Astrocyte (in vitro differentiated cells and primary cell): ENCODE measurements around the gene TBC1D5.

ENCODE experiments used
- EZH2 ChIP-seq: IDR thresholded peaks from 2 replicates; pipeline ENCODE4 v1.6.1; 2012; ENCODE audit warnings: mild to moderate bottlenecking, low read length, inconsistent platforms; ENCODE audit not compliant: insufficient read depth
- TF ChIP-seq, protein P1 (sequence below): IDR thresholded peaks from 2 replicates; pipeline ENCODE4 v1.5.1; 2011; ENCODE audit warnings: low read depth, mild to moderate bottlenecking, inconsistent platforms, low read length, moderate library complexity; ENCODE audit not compliant: insufficient read depth

DNA sequence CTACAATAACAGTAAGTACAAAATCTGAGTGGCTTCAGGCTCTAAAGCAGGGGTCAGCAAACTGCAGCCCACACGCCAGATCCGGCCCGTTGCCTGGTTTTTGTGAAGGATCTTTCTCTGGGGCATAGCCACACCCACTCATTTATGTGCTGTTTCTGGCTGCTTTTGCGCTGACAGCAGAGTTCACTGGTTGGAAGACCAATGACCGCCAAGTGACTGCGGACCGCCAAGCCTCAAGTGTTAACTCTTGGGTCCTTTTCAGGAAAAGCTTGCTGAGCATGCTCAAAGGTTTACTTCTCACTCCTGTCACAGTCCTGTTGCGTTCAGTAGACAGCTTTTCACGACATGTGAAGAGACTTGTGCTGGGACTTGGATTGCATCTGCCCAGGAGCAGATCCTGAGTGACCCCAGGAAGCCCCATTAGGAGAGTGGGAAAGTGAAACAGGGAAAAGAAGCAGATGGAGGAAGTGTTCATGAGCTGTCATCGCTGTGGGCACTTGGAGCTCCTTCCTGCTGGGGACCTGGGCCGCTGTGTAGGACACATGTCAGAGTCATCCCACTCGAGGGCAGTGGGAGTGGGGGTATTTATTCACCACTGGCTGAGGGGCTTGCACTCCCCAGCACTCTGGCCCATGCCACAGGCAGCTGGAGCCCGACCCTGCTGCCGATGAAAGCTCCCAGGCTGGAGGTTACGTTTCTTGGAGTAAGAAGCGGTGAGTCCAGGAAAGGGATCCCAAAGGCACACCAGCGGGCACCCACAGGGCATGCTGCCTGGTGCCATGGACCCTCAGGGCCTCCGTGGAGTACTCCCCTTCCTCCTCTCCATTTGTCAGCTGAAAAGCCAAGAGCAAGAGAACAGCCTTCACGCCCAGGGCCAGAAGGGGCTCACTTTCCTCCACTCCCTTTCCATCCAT is 608.5 kb downstream of the TBC1D5 start:
- TF ChIP-seq EZH2 = no peak
- TF ChIP-seq, protein P1, sequence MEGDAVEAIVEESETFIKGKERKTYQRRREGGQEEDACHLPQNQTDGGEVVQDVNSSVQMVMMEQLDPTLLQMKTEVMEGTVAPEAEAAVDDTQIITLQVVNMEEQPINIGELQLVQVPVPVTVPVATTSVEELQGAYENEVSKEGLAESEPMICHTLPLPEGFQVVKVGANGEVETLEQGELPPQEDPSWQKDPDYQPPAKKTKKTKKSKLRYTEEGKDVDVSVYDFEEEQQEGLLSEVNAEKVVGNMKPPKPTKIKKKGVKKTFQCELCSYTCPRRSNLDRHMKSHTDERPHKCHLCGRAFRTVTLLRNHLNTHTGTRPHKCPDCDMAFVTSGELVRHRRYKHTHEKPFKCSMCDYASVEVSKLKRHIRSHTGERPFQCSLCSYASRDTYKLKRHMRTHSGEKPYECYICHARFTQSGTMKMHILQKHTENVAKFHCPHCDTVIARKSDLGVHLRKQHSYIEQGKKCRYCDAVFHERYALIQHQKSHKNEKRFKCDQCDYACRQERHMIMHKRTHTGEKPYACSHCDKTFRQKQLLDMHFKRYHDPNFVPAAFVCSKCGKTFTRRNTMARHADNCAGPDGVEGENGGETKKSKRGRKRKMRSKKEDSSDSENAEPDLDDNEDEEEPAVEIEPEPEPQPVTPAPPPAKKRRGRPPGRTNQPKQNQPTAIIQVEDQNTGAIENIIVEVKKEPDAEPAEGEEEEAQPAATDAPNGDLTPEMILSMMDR = no peak
